Measurements from ENCODE around the gene ACADM. TPM values are rescaled to one million over a fixed set of nuclear protein-coding genes. Genes with fewer than 3 reads are reported as not detected.

The ACADM gene
- 79.5 TPM for total RNA-seq

GRCh38 chr1:75724472-75725022 is at the start of gene ACADM:
Gene ACADM (plus strand): TSS chr1:75724709. CDS start chr1:75724788, 79 bp downstream.

DNA sequence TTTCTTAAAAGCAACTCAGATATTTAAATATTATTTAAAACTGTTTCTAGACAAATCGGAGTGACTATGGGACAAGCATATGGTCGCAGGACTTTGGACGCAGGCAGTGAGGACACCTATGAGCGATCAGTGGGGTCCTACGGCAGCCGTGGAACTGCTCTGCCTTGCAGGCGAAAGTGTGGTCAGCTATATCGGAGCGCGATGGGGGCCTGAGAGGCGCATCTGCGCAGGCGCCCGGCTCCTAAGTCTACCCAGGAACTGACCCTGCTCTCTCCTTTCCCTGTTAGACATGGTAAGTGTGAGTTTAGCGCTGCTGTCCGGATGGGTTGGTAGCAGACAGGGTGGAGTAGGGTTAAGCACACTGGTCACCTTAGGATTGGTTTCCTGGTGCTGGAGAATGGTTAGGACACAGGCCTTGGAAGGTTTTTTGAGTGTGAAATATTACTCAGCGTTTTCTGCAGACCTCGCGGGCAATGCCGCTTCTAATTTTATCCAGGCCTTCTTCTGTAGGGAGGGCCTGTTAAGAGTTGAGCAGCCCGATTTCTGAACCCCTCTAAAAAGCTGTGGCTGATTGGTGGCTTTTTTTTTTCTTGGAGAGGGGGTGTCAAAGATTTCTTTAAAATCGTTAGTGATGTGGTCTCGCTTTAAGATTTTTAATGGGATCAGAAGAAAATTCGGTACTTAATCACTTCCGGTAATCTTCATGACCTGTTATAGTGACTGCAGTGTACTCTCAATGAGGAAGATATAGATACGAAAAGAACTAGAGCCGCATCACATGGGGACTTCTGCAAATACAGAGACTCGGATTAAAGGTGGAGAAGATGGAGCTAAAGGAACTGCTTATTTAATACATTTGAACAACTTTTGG is 61.7 kb downstream of the ACADM start, which contains the start of gene RABGGTB:
Gene RABGGTB (plus strand): TSS at position 274 of the 871 bp plus-strand sequence. CDS start 16 bp downstream, at position 290.

DNA sequence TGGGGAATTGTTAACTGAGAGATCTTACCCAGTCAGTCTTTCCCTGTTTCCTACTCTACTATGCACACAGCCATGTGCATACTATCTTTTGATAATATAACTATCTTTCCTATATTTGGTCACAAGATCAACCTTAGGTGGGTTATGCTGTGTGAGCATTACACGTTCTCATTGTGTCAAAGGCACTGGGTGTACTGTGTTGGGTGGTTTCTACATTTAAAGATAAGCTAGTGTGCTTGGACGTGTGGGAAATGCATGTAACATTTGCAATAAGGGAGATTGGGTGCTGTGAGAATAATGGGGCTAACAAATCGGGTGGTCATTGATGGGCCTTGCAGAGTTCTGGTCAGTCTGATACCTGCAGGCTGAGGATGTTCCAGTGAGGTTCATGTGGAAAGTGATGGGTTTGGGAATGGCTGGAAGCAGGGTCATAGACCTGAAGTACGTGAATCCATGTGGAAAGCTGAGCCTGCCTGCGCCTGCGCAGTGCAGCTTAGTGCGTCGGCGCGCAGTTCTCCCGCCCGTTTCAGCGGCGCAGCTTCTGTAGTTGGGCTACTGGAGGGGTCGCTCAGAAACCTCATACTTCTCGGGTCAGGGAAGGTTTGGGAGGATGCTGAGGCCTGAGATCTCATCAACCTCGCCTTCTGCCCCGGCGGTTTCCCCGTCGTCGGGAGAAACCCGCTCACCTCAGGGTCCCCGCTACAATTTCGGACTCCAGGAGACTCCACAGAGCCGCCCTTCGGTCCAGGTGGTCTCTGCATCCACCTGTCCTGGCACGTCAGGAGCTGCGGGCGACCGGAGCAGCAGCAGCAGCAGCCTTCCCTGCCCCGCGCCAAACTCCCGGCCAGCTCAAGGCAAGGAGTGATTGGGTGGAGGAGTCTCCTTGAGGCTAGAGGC is 72.1 kb downstream of the ACADM start, which contains the start of gene MSH4:
Gene MSH4 (plus strand): TSS at position 507 of the 897 bp plus-strand sequence. CDS start 104 bp downstream, at position 611.

Small RNA genes within 50 kb of the gene (small RNA-seq; reads per million reads assigned to genes)
- gene SNORD45A (ENCODE audit: low replicate concordance) (not detected), gene SNORD45B (ENCODE audit: low replicate concordance) (not detected), gene SNORD45C (ENCODE audit: low replicate concordance) (not detected)

Other genes starting within 250 kb of the ACADM start
- 219 TPM for gene SLC44A5, start 113.6 kb upstream of the ACADM start, total RNA-seq
- 75.1 TPM for gene RABGGTB, start 61.5 kb downstream of the ACADM start, total RNA-seq
- gene MSH4, start 72.2 kb downstream of the ACADM start, total RNA-seq = 1.9 TPM
- gene ASB17, start 207.7 kb downstream of the ACADM start, total RNA-seq = not detected